Small intestine (tissue), 7 donors: Measurements from ENCODE around the gene ADAMTSL2. TPM values are rescaled to one million over a fixed set of nuclear protein-coding genes. Genes with fewer than 3 reads are reported as not detected.

Source experiments
- DNase-seq, 2 donors: peaks; one replicate each; pipeline versions ENCODE4 v3.0.0 to v3.0.0-alpha.2; 2013
- FAIRE-seq: peaks from 2 replicates; lab custom pipeline; 2012; peaks lifted over from hg19 to GRCh38; lab: Jason Lieb, UNC
- H3K27ac ChIP-seq, 3 donors: one replicate each; pipeline ENCODE4 v1.5.1; 2013; ENCODE audit warnings: low read length in 2 of 3, mild to moderate bottlenecking in 2 of 3, control low read depth in 1 of 3, inconsistent platforms in 1 of 3, low read depth in 1 of 3, moderate library complexity in 1 of 3
- H3K27me3 ChIP-seq, 3 donors: one replicate each; pipeline ENCODE4 v1.6.1; 2013; ENCODE audit warnings: low read length in 3 of 3, inconsistent platforms in 1 of 3; ENCODE audit not compliant: control insufficient read depth in 3 of 3, insufficient read depth in 3 of 3
- H3K36me3 ChIP-seq, 3 donors: one replicate each; pipeline ENCODE4 v1.6.1; 2013; ENCODE audit warnings: low read length in 3 of 3, inconsistent platforms in 1 of 3, low read depth in 1 of 3, mild to moderate bottlenecking in 1 of 3, moderate library complexity in 1 of 3; ENCODE audit not compliant: control insufficient read depth in 3 of 3, insufficient read depth in 2 of 3
- H3K4me1 ChIP-seq, 3 donors: one replicate each; pipeline ENCODE4 v1.6.1; 2013; ENCODE audit warnings: low read length in 2 of 3, inconsistent platforms in 1 of 3, low read depth in 1 of 3, mild to moderate bottlenecking in 1 of 3, moderate library complexity in 1 of 3; ENCODE audit not compliant: control insufficient read depth in 3 of 3, insufficient read depth in 2 of 3
- H3K4me3 ChIP-seq, 3 donors: one replicate each; pipeline ENCODE4 v1.5.1; 2013; ENCODE audit warnings: low read length in 3 of 3, control low read depth in 1 of 3, inconsistent platforms in 1 of 3, low read depth in 1 of 3, mild to moderate bottlenecking in 1 of 3, moderate library complexity in 1 of 3
- H3K9me3 ChIP-seq, 2 donors: one replicate each; pipeline ENCODE4 v1.6.1; 2013; ENCODE audit warnings: low read depth in 1 of 2, low read length in 1 of 2; ENCODE audit not compliant: control insufficient read depth in 2 of 2, insufficient read depth in 1 of 2
- WGBS, 3 donors: extraction: QIAGEN DNeasy Blood & Tissue Kit; methylation state at CpG; one replicate each; pipeline ENCODE4 v1.1.7; 2013; 5-methylcytosine and 5-hydroxymethylcytosine counted together
- polyA plus RNA-seq, 4 donors: library from polyadenylated mRNA; stranded (reverse) in 3 of 4; unstranded in 1 of 4; fragments of 200-250 nt in 3 of 4; fragments of 120-200 nt in 1 of 4; gene quantifications; one replicate each; pipeline versions ENCODE4 v1.2.1 to v1.2.3, GENCODE V29; 2013
- donor health status: healthy with polysubstance abuse.
- donor health status: control.
- donor health status: control.
- donor health status: Bipolar disorder and iron deficiency.
- donor health status: healthy.

Gene ADAMTSL2
- polyA plus RNA-seq, 4 donors = 0.22 to 1.2 (median 0.43) TPM

DNA sequence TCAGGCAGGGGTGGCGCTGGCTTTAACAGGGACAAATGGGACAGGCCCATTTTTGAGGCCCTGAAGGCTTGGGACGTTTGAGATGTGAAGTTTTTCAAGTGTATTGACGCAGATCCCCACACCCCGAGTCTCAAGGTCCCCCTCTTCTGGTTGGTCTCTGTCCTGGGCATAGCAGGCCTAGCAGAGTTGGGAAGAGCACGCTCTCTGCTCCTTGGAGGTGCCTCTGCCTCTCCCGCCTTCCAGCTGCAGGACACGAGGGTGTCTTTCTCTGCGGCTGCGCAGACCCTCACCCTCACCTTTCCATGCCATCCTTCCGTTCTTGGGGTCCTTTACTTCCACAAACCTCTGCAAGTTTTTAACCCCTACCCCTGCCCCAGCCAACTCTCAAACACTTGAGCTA is 18.6 kb downstream of the ADAMTSL2 start:
- peaks cover 0 to 3% (median 0%) of the 10 kb centered on the region in 3 donors for H3K36me3 ChIP-seq
- H3K9me3 ChIP-seq = no peaks in the 10 kb centered on the region
- DNase-seq (no peak), FAIRE-seq (no peak)
- no peaks in the 10 kb centered on the region for H3K4me1 ChIP-seq
- no peaks in the 10 kb centered on the region for H3K27me3 ChIP-seq
- no peak overlapping the region for H3K4me3 ChIP-seq
- no peak overlapping the region for H3K27ac ChIP-seq
- 83 to 87% (median 85%) methylated on average over 10 of the region's 10 CpGs for WGBS, 3 donors

GRCh38 chr9:133553973-133554713 is 19.6 kb downstream of the ADAMTSL2 start:
- Histone ChIP-seq H3K27me3 (no peaks in the 10 kb centered on the region), H3K9me3 (no peaks in the 10 kb centered on the region), H3K27ac (no peak overlapping the region), H3K4me1 (no peaks in the 10 kb centered on the region), H3K36me3 (peaks cover 0 to 3% (median 0%) of the 10 kb centered on the region in 3 donors), H3K4me3 (no peak overlapping the region)
- FAIRE-seq (no peak), DNase-seq (no peak)
- WGBS, 3 donors = 87 to 92% (median 89%) methylated on average over 30 to 31 of the region's 31 CpGs

GRCh38 chr9:133554729-133555128 is 20.2 kb downstream of the ADAMTSL2 start:
- 86 to 89% (median 87%) methylated on average over 8 of the region's 8 CpGs for WGBS, 3 donors
- no peaks in the 10 kb centered on the region for H3K27me3 ChIP-seq
- DNase-seq = no peak
- no peak overlapping the region for H3K4me3 ChIP-seq
- H3K9me3 ChIP-seq = no peaks in the 10 kb centered on the region
- peaks cover 0 to 3% (median 0%) of the 10 kb centered on the region in 3 donors for H3K36me3 ChIP-seq
- H3K27ac ChIP-seq = no peak overlapping the region
- no peak for FAIRE-seq
- no peaks in the 10 kb centered on the region for H3K4me1 ChIP-seq

DNA sequence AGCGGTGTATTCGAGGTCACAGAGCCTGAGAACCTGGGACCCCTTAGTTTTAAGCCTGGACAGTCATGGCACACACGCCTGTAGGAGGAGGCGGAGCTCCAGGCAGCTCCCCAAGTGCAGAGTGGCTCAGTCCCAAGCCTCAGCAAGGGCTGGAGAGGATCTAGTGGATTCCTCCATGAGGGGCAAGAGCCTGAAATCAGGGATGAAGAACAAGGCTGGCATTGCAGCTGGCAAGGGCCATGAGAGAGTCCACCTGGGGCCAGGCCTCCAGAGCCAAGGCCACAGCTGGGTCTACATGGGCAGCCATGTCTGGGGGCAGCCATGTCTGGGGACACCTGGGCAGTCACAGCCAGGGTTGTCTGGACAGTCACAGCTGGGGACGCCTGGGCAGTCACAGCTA is 21.9 kb downstream of the ADAMTSL2 start:
- Histone ChIP-seq H3K4me3 (no peak overlapping the region), H3K27me3 (no peaks in the 10 kb centered on the region), H3K4me1 (no peaks in the 10 kb centered on the region), H3K27ac (no peak overlapping the region), H3K9me3 (no peaks in the 10 kb centered on the region), H3K36me3 (peaks cover 0 to 3% (median 0%) of the 10 kb centered on the region in 3 donors)
- FAIRE-seq (no peak), DNase-seq (no peak)
- WGBS, 3 donors = 61 to 80% (median 75%) methylated on average over 5 of the region's 5 CpGs

- 93 to 96% (median 94%) methylated on average over 9 of the region's 9 CpGs for WGBS, 3 donors
- Histone ChIP-seq H3K36me3 (peaks cover 0 to 3% (median 0%) of the 10 kb centered on the region in 3 donors), H3K27ac (peak overlapping the region in 1 of 3 donors; percentile 64), H3K4me3 (no peak overlapping the region), H3K9me3 (no peaks in the 10 kb centered on the region), H3K4me1 (no peaks in the 10 kb centered on the region), H3K27me3 (no peaks in the 10 kb centered on the region)
- DNase-seq (no peak), FAIRE-seq (no peak)
Observed at GRCh38 chr9:133557581-133557980, 23.1 kb downstream of the ADAMTSL2 start.

DNA sequence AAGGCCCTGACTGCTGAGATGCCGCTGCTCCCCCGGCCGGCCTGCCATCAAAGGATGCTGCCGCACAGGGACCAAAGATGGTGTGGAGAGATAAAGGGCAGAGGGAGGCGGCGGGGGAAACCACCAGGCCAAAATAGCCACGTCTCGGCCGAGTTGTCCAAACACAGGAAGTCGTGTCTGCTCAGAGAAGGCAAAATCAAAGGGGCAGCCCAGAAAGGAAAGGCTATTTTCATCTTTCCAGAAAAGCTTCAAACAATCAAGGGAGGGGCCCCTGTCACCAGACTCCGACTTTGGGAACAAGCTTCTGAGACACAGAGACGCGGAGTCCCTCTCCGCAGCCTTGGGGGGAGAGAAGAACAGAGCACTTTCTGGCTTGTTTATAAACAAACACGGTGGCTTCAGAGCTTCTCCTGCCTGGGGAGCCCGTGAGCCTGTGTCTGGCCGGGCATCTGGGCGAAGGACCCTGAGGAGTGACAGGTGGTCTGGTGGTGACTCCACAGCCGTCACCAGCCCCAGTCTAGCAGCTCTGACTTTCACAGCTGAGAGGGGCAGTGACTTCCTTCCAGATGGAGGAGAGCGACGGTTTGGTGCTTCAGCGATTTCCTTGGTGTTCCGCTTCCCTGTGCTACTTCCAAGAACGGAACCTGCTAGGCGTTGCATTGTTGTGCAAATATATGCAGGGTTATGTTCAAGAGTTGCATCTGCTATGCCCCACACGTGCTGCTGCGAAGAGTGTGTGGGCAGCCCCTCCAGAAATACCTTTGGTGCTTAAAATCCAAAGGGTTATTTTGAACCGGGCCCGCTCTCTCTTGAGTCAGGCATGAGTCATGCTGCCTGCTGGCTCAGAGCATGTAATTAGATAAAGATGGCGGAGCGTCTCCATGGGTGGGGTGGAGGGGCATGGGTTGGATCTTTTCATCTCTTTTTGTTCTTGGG is 24.0 kb downstream of the ADAMTSL2 start:
- Histone ChIP-seq H3K36me3 (peaks cover 0 to 3% (median 0%) of the 10 kb centered on the region in 3 donors), H3K9me3 (no peaks in the 10 kb centered on the region), H3K27me3 (peaks cover 0 to 4% (median 0%) of the 10 kb centered on the region in 3 donors), H3K27ac (peak overlapping the region in 1 of 3 donors; percentile 64), H3K4me1 (peaks cover 0 to 5% (median 0%) of the 10 kb centered on the region in 3 donors), H3K4me3 (no peak overlapping the region)
- WGBS, 3 donors = 29 to 55% (median 53%) methylated on average over 31 of the region's 31 CpGs
- FAIRE-seq (no peak), DNase-seq (no peak)

GRCh38 chr9:133560311-133560710 is 25.8 kb downstream of the ADAMTSL2 start:
- H3K36me3 ChIP-seq = peaks cover 0 to 3% (median 0%) of the 10 kb centered on the region in 3 donors
- 75 to 81% (median 81%) methylated on average over 15 of the region's 15 CpGs for WGBS, 3 donors
- H3K9me3 ChIP-seq = no peaks in the 10 kb centered on the region
- H3K4me1 ChIP-seq = peaks cover 0 to 6% (median 0%) of the 10 kb centered on the region in 3 donors
- H3K4me3 ChIP-seq = no peak overlapping the region
- FAIRE-seq = no peak
- no peak overlapping the region for H3K27ac ChIP-seq
- no peak for DNase-seq
- H3K27me3 ChIP-seq = peaks cover 0 to 11% (median 0%) of the 10 kb centered on the region in 3 donors

GRCh38 chr9:133560944-133561343 is 26.4 kb downstream of the ADAMTSL2 start:
- H3K4me3 ChIP-seq = no peak overlapping the region
- H3K9me3 ChIP-seq = no peaks in the 10 kb centered on the region
- DNase-seq (no peak), FAIRE-seq (no peak)
- H3K4me1 ChIP-seq = peaks cover 0 to 6% (median 0%) of the 10 kb centered on the region in 3 donors
- peaks cover 0 to 3% (median 0%) of the 10 kb centered on the region in 3 donors for H3K36me3 ChIP-seq
- peaks cover 0 to 15% (median 0%) of the 10 kb centered on the region in 3 donors for H3K27me3 ChIP-seq
- no peak overlapping the region for H3K27ac ChIP-seq
- WGBS, 3 donors = 89 to 94% (median 93%) methylated on average over 22 of the region's 22 CpGs
